Urinary bladder (tissue), 4 donors: ENCODE results near the gene SDHB. TPM values are rescaled to one million over a fixed set of nuclear protein-coding genes. Genes with fewer than 3 reads are reported as not detected.

Experiments
- DNase-seq: peaks from one replicate; pipeline ENCODE4 v3.0.0-alpha.2; 2015; ENCODE audit errors: extremely low spot score
- H3K27ac ChIP-seq: one replicate; pipeline ENCODE4 v1.5.1; 2013; ENCODE audit warnings: low read depth, mild to moderate bottlenecking, moderate library complexity
- H3K36me3 ChIP-seq: one replicate; pipeline ENCODE4 v1.6.1; 2013; ENCODE audit warnings: mild to moderate bottlenecking, moderate library complexity; ENCODE audit not compliant: insufficient read depth
- H3K4me1 ChIP-seq: one replicate; pipeline ENCODE4 v1.6.1; 2013; ENCODE audit warnings: mild to moderate bottlenecking, moderate library complexity; ENCODE audit not compliant: insufficient read depth
- H3K4me3 ChIP-seq: one replicate; pipeline ENCODE4 v1.5.1; 2013; ENCODE audit warnings: low read depth, low read length
- WGBS: extraction: QIAGEN DNeasy Blood & Tissue Kit; methylation state at CpG from one replicate; pipeline ENCODE4 v1.1.7; 2013; 5-methylcytosine and 5-hydroxymethylcytosine counted together
- polyA plus RNA-seq: library from polyadenylated mRNA; stranded (reverse); fragments of 200-250 nt; gene quantifications from one replicate; pipeline ENCODE4 v1.2.3, GENCODE V29; 2013
- total RNA-seq: library from RNA; depleted of rRNA; stranded (reverse); fragments of >200 nt; gene quantifications from one replicate; pipeline ENCODE4 v1.2.3, GENCODE V29; 2014
- donor health status: healthy with polysubstance abuse.
- donor health status: healthy.

SDHB gene
- total and polyA plus RNA-seq, 2 donors: 84.1 to 114 TPM

- DNase-seq: no peak
- Histone ChIP-seq H3K4me3 (no peak overlapping the region), H3K4me1 (no peaks in the 10 kb centered on the region), H3K27ac (no peak overlapping the region), H3K36me3 (no peaks in the 10 kb centered on the region)
- 44% methylated on average over 6 of the region's 6 CpGs for WGBS
Measured at GRCh38 chr1:17086751-17087150, 32.9 kb upstream of the SDHB start.

GRCh38 chr1:17084787-17085186 lies 31.0 kb upstream of the SDHB start:
- 78% methylated on average over 10 of the region's 10 CpGs for WGBS
- Histone ChIP-seq H3K36me3 (no peaks in the 10 kb centered on the region), H3K4me3 (no peak overlapping the region), H3K27ac (no peak overlapping the region), H3K4me1 (no peaks in the 10 kb centered on the region)
- no peak for DNase-seq

- Histone ChIP-seq H3K4me3 (no peak overlapping the region), H3K4me1 (no peaks in the 10 kb centered on the region), H3K27ac (no peak overlapping the region), H3K36me3 (no peaks in the 10 kb centered on the region)
- no peak for DNase-seq
- 89% methylated on average over 3 of the region's 3 CpGs for WGBS
Measured at GRCh38 chr1:17082761-17083160, 28.9 kb upstream of the SDHB start.

- H3K36me3 ChIP-seq: no peaks in the 10 kb centered on the region
- DNase-seq: no peak
- H3K4me1 ChIP-seq: no peaks in the 10 kb centered on the region
- 77% methylated on average over 2 of the region's 2 CpGs for WGBS
- H3K4me3 ChIP-seq: no peak overlapping the region
- no peak overlapping the region for H3K27ac ChIP-seq
Measured at GRCh38 chr1:17081439-17081838, 27.6 kb upstream of the SDHB start.

- 85% methylated on average over 4 of the region's 4 CpGs for WGBS
- Histone ChIP-seq H3K4me3 (no peak overlapping the region), H3K27ac (no peak overlapping the region), H3K4me1 (no peaks in the 10 kb centered on the region), H3K36me3 (no peaks in the 10 kb centered on the region)
- DNase-seq: no peak
Measured at GRCh38 chr1:17080880-17081279, 27.0 kb upstream of the SDHB start.

- DNase-seq: no peak
- 85% methylated on average over 8 of the region's 8 CpGs for WGBS
- Histone ChIP-seq H3K27ac (no peak overlapping the region), H3K4me3 (no peak overlapping the region), H3K36me3 (no peaks in the 10 kb centered on the region), H3K4me1 (no peaks in the 10 kb centered on the region)
Measured at GRCh38 chr1:17080085-17080759, 26.4 kb upstream of the SDHB start.

- WGBS: 88% methylated on average over 16 of the region's 16 CpGs
- Histone ChIP-seq H3K36me3 (no peaks in the 10 kb centered on the region), H3K4me1 (no peaks in the 10 kb centered on the region), H3K27ac (no peak overlapping the region), H3K4me3 (no peak overlapping the region)
- DNase-seq: no peak
Measured at GRCh38 chr1:17078991-17079868, 25.4 kb upstream of the SDHB start.

- H3K4me1 ChIP-seq: no peaks in the 10 kb centered on the region
- DNase-seq: no peak
- no peak overlapping the region for H3K27ac ChIP-seq
- H3K36me3 ChIP-seq: no peaks in the 10 kb centered on the region
- 79% methylated on average over 17 of the region's 17 CpGs for WGBS
- no peak overlapping the region for H3K4me3 ChIP-seq
Measured at GRCh38 chr1:17075470-17076255, 21.8 kb upstream of the SDHB start.

- Histone ChIP-seq H3K27ac (no peak overlapping the region), H3K36me3 (no peaks in the 10 kb centered on the region), H3K4me3 (no peak overlapping the region), H3K4me1 (no peaks in the 10 kb centered on the region)
- no peak for DNase-seq
- 81% methylated on average over 6 of the region's 6 CpGs for WGBS
Measured at GRCh38 chr1:17071794-17072193, 18.0 kb upstream of the SDHB start.

- H3K4me3 ChIP-seq: no peak overlapping the region
- H3K36me3 ChIP-seq: no peaks in the 10 kb centered on the region
- 71% methylated on average over 10 of the region's 10 CpGs for WGBS
Measured at GRCh38 chr1:17070163-17070525, 16.3 kb upstream of the SDHB start.

GRCh38 chr1:17069452-17070162 lies 15.8 kb upstream of the SDHB start:
- no peaks in the 10 kb centered on the region for H3K36me3 ChIP-seq
- H3K4me1 ChIP-seq: no peaks in the 10 kb centered on the region
- no peak for DNase-seq
- no peak overlapping the region for H3K4me3 ChIP-seq
- H3K27ac ChIP-seq: no peak overlapping the region
- whole genome bisulfite sequencing: 90% methylated on average over 6 of the region's 6 CpGs

More at GRCh38 chr1:17070163-17070525, 16.3 kb upstream of the SDHB start:
- Histone ChIP-seq H3K27ac (no peak overlapping the region), H3K4me1 (no peaks in the 10 kb centered on the region)
- no peak for DNase-seq

- WGBS: 83% methylated on average over 12 of the region's 12 CpGs
- no peak overlapping the region for H3K4me3 ChIP-seq
- no peak overlapping the region for H3K27ac ChIP-seq
- no peaks in the 10 kb centered on the region for H3K4me1 ChIP-seq
- H3K36me3 ChIP-seq: no peaks in the 10 kb centered on the region
- DNase-seq: no peak
Measured at GRCh38 chr1:17068789-17069188, 15.0 kb upstream of the SDHB start.
